HEK293 (cell line): ENCODE data around the gene ARPC5L.

Experiments
- REST ChIP-seq: fragments of 450-650 bp; formaldehyde crosslinking; IDR thresholded peaks from 2 replicates; pipeline ENCODE4 v1.5.1; 2016; ENCODE audit warnings: missing biosample characterization, missing genetic modification characterization
- YY1 ChIP-seq: fragments of 450-650 bp; formaldehyde crosslinking; IDR thresholded peaks from 2 replicates; pipeline ENCODE4 v1.5.1; 2018; ENCODE audit warnings: missing biosample characterization, missing genetic modification characterization
- ZNF112 ChIP-seq: fragments of 450-650 bp; formaldehyde crosslinking; IDR thresholded peaks from 2 replicates; pipeline ENCODE4 v1.5.0; 2017; ENCODE audit warnings: missing biosample characterization, missing genetic modification characterization
- ZNF121 ChIP-seq: fragments of 450-650 bp; formaldehyde crosslinking; IDR thresholded peaks from 2 replicates; pipeline ENCODE4 v1.5.1; 2016; ENCODE audit warnings: missing biosample characterization, missing genetic modification characterization
- TF ChIP-seq, protein P1 (sequence below): fragments of 450-650 bp; formaldehyde crosslinking; IDR thresholded peaks from 2 replicates; pipeline ENCODE4 v1.5.1; 2016; ENCODE audit warnings: missing biosample characterization, missing genetic modification characterization
- TF ChIP-seq, protein P2 (sequence below): sonication (generic); formaldehyde crosslinking; IDR thresholded peaks from 2 replicates; pipeline ENCODE4 v1.8.1; 2022; ENCODE audit warnings: mild to moderate bottlenecking, moderate library complexity, missing genetic modification reagents

GRCh38 chr9:124887832-124888231 is 25.9 kb downstream of the ARPC5L start:
- TF ChIP-seq ZNF121 (tag by site-specific recombination) (no peak), ZNF112 (no peak), REST (tag by site-specific recombination) (no peak), YY1 (no peak)
- TF ChIP-seq, protein P1, sequence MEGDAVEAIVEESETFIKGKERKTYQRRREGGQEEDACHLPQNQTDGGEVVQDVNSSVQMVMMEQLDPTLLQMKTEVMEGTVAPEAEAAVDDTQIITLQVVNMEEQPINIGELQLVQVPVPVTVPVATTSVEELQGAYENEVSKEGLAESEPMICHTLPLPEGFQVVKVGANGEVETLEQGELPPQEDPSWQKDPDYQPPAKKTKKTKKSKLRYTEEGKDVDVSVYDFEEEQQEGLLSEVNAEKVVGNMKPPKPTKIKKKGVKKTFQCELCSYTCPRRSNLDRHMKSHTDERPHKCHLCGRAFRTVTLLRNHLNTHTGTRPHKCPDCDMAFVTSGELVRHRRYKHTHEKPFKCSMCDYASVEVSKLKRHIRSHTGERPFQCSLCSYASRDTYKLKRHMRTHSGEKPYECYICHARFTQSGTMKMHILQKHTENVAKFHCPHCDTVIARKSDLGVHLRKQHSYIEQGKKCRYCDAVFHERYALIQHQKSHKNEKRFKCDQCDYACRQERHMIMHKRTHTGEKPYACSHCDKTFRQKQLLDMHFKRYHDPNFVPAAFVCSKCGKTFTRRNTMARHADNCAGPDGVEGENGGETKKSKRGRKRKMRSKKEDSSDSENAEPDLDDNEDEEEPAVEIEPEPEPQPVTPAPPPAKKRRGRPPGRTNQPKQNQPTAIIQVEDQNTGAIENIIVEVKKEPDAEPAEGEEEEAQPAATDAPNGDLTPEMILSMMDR (tag by site-specific recombination), result no peak
- TF ChIP-seq, protein P2, sequence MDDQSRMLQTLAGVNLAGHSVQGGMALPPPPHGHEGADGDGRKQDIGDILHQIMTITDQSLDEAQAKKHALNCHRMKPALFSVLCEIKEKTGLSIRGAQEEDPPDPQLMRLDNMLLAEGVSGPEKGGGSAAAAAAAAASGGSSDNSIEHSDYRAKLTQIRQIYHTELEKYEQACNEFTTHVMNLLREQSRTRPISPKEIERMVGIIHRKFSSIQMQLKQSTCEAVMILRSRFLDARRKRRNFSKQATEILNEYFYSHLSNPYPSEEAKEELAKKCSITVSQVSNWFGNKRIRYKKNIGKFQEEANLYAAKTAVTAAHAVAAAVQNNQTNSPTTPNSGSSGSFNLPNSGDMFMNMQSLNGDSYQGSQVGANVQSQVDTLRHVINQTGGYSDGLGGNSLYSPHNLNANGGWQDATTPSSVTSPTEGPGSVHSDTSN (CRISPR knock-in tag), result no peak
